Measurements from ENCODE around the gene SUGCT. TPM values are rescaled to one million over a fixed set of nuclear protein-coding genes. Genes with fewer than 3 reads are reported as not detected.

The SUGCT gene
- total and polyA plus RNA-seq, 9 of the 15 experiments (the other 6 are each of a cell fraction or from before 2014, with no cell fraction given), result 0.58 to 2.5 (median 1.4) TPM

GRCh38 chr7:40805361-40805760, 670.6 kb downstream of the SUGCT start:
- BruUV-seq (replicated peaks), result no TSS peak
- CTCF ChIA-PET (ENCODE audit: low intra/inter-chr PET ratio), result no interaction called here
- H3K4me2 ChIP-seq (ENCODE audit: insufficient read depth, low read length), result no peak overlapping the region
- 0 out of 2 replicates have a peak, but pooled peaks cover 2% of the 10 kb centered on the region for H3K9me3 ChIP-seq (replicated peaks; ENCODE audit: control insufficient read depth, insufficient read depth, low read depth, low read length)
- H3K36me3 ChIP-seq (ENCODE audit: control insufficient read depth, insufficient read depth, low read length), result no peaks in the 10 kb centered on the region
- FAIRE-seq (no peak), ATAC-seq (no peak), DNase-seq (ENCODE audit: extremely low read depth in 1 of 4, low spot score in 3 of 4) (no peak)
- H3K27ac ChIP-seq (ENCODE audit: extremely low read depth, low read depth, low read length), result no peak overlapping the region
- H3K4me3 ChIP-seq, result no peak overlapping the region
- no peak overlapping the region for H3K9ac ChIP-seq (ENCODE audit: insufficient read depth in 1 of 2, low read depth in 2 of 2, low read length in 2 of 2)
- no peak for TF ChIP-seq ZNF764 (CRISPR knock-in tag; IDR thresholded peaks at IDR 0.05; ENCODE audit: low read depth)
- TF ChIP-seq TFE3 (CRISPR knock-in tag; IDR thresholded peaks at IDR 0.05), result no peak
- no peak for TF ChIP-seq RBM34 (IDR thresholded peaks at IDR 0.05; ENCODE audit: borderline replicate concordance, insufficient read depth, low read length)
- no peak for TF ChIP-seq HMG20B (CRISPR knock-in tag; IDR thresholded peaks at IDR 0.05)
- TF ChIP-seq TCF7 (IDR thresholded peaks at IDR 0.05; ENCODE audit: borderline replicate concordance), result no peak
- TF ChIP-seq ARHGAP35 (IDR thresholded peaks at IDR 0.05; ENCODE audit: partially characterized antibody), result no peak
- no peak for TF ChIP-seq ZBTB11 (CRISPR knock-in tag; IDR thresholded peaks at IDR 0.05)
- TF ChIP-seq ELK1 (CRISPR knock-in tag; IDR thresholded peaks at IDR 0.05), result no peak
- TF ChIP-seq HDAC1 (IDR thresholded peaks at IDR 0.05), result no peak
- TF ChIP-seq ZNF354B (CRISPR knock-in tag; IDR thresholded peaks at IDR 0.05), result no peak
- no peak for TF ChIP-seq CGGBP1 (CRISPR knock-in tag; IDR thresholded peaks at IDR 0.05)
- no peak for TF ChIP-seq CHD4 (IDR thresholded peaks at IDR 0.05; ENCODE audit: insufficient read depth, insufficient replicate concordance, low read depth, low read length, poor library complexity, severe bottlenecking)
- no peak for TF ChIP-seq ZNF133 (CRISPR knock-in tag; IDR thresholded peaks at IDR 0.05)
- TF ChIP-seq SP1 (CRISPR knock-in tag; IDR thresholded peaks at IDR 0.05), result no peak
- no peak for TF ChIP-seq ADNP (tag; IDR thresholded peaks at IDR 0.05)
- TF ChIP-seq NCOA6 (IDR thresholded peaks at IDR 0.05), result no peak
- TF ChIP-seq ZNF121 (CRISPR knock-in tag; conservative IDR thresholded peaks at IDR 0.05), result no peak
- TF ChIP-seq ARID1B (IDR thresholded peaks at IDR 0.05), result no peak
- TF ChIP-seq KDM2B (CRISPR knock-in tag; IDR thresholded peaks at IDR 0.05), result no peak
- H3K27me3 ChIP-seq (ENCODE audit: control insufficient read depth in 2 of 2, insufficient read depth in 2 of 2, low read length in 2 of 2), result no peaks in the 10 kb centered on the region
- H3K79me2 ChIP-seq (ENCODE audit: control insufficient read depth, insufficient read depth, low read length), result no peaks in the 10 kb centered on the region
- H3K9me1 ChIP-seq (ENCODE audit: control insufficient read depth, insufficient read depth, low read length), result no peaks in the 10 kb centered on the region
- intact Hi-C loops (cut with micrococcal nuclease), result no loop called here
- in situ Hi-C loops (cut with MboI), result no loop called here
- POLR2A ChIA-PET, result no interaction called here
- H3K4me1 ChIP-seq (replicated peaks in 1 of 2; ENCODE audit: control insufficient read depth in 2 of 2, insufficient read depth in 2 of 2, low read length in 2 of 2), result no peaks in the 10 kb centered on the region
- no peak overlapping the region for H2AFZ ChIP-seq (ENCODE audit: low read depth, low read length)
- no peaks in the 10 kb centered on the region for H4K20me1 ChIP-seq (replicated peaks; ENCODE audit: control insufficient read depth, insufficient read depth, low read length)

Data from K562 (cell line).